ENCODE measurements around the gene CLSTN3.

CLSTN3 gene

DNA sequence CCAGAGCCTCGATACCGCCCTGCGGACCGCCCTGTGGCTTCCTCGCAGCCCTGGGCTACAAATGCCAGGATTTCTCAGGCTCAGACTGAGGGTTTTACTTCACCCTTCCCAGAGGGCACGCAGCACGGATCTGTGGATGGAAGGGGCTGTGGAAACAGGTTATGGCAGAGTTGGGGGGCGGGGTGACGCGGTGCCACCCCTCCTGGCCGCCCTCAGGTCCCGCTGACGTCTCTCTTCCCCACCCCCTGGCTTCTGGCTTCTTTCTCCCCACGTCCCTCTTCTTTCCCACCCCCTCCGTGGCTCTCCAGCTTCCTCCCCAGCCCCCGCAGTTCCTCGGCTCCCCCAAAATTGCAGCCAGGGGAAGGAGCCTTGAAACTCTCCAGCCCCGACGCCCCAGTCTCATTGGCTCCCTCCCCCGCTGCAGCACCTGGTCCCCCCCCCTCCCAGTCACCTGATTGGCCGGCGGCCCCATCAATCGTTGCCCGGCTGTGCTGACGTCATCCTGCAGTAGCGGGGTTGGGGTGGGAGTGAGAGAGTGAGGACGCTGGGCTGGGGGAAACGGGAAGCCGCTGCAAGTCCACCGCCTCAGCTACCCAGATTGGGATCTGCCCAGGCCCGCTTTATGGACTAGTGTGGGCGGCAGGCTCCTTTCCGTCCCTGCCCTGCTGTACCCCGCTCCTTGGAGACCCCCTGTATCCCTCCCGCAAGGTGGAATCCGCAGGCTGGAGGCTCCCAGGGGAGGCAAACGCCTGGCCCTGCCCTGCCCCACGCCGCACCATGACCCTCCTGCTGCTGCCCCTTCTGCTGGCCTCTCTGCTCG is at the start of gene CLSTN3:
Gene CLSTN3 (plus strand): TSS at position 500 of the 820 bp plus-strand sequence. CDS start 278 bp downstream, at position 778.
- FAIRE-seq (peak; percentile 92), DNase-seq (ENCODE audit: low spot score) (peak; percentile 100)

DNA sequence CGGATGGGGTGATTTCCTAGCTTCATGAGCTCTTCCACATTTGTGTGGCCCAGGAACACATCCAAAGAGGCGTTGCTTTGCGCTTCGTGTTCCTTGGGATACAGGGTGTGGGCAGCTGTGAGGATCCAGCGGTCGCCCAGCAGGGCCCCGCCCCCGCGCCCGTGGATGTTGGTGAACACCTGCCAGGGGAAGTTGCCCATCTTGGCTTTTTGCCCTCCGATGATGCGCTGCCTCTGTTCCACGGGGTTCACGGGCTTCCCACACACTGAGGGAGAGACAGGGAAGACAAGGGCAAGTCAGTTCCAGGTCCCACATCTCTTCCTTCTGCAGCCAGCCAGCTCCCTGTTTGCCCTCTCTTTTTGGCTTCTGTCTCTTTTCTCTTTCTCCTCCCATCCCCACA is 49.1 kb upstream of the CLSTN3 start:
- FAIRE-seq (no peak), DNase-seq (ENCODE audit: low spot score) (no peak)

DNA sequence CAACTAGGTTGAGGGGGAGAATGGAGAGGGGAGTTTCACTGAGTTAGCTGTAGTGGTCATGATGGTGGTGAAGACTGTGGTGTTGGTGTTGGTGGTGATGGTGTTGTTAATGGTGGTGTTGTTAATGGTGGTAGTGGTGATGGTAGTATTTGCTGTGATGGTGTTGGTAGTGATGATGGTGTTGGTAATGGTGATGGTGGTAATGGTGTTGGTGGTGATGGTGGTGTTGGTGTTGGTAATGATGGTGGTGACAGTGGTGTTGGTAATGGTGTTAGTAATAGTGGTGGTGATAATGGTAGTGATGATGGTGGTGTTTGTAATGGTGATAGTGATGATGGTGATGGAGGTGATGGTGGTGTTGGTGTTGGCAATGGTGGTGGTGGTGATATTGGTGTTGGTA is 47.0 kb upstream of the CLSTN3 start:
- no peak for DNase-seq (ENCODE audit: low spot score)
- FAIRE-seq: no peak

DNA sequence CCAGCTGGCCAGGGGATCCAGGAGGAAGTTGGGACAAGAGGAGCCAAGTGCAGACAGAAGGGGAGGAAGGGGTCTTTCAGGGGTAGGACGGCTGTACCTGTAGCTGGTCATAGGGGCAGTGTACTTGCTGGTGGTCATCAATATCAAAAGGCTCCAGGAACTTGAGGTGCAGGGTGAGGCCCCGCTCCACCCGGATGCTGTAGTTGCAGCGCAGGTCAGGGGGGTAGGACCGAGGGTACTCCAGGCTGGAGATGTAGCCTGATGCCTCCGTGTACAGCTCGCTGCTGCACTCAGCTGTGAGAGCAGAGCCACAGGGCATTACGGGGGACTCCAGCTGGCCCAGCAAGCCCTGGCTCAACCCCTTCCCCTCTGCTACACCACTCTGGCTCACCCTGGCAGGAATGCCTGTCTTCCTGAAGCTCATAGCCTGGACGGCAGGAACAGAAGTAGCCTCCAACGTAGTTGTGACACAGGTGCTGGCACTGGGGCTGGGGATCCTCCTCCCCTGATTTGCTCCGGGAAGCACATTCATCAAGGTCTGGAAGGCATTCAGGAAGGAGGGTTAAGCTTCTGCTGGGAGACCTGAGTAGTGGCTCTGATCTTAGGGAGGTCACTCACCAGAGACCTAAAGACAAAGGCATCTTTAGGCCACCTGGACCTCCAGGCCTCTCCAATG is 40.8 kb upstream of the CLSTN3 start:
- FAIRE-seq (no peak), DNase-seq (ENCODE audit: low spot score) (no peak)

DNA sequence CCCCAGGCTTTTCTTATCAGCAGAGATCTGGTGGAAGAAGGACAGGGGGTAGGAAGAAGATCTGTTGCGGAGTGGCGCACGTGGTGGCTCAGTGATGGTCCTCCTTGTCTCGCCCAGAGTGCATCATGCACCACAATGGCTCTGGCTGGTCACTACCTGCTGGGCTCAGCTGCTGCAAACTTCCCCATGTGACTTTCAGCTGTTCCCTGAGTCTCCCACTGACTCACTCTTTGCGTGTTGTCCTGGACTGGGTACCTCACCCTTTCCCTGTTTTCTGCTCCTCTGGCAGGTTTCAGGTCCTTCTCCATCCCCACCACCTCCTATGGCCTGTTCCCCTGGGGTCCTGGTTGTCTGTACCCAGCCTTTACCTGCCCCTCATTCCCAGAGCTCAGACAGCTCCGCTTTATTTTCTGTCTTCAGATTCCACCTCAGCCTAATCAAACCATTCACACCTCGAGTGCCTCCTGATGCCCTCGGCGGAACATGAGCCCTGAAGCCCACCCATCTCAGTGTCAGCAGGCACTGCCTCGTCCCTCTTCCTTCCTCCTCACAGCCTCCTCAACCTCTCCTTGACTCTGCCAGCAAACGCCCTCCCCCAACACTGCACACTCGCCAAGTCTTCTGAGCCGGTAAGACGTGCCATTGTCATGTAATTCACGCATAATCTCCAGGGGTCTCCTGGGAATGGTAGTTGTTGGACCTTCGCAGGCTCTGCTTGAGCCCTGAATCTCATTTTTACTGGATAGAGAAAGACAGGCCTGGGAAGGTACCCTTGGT is 39.8 kb upstream of the CLSTN3 start:
- no peak for DNase-seq (ENCODE audit: low spot score)
- FAIRE-seq: peak; percentile 82

DNA sequence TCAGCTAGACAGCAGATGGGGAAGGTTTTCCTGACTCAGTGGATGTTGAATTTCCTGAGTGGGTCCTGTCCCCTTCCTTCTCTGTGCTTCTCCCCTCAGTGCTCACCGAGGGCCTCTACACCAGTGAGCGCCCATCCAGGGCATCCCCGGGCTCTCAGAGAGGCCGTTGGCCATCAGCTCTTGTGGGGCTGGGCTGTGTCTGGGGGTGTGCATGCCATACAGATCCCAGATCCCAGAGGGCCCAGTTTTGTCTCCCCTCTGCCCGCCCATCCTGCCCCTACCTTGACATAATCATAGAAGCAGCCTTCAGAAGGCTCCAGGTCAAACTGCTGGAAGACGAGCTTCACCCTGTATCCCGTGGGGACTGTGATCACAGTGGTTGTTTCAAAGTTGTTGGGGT is 39.0 kb upstream of the CLSTN3 start:
- FAIRE-seq (peak; percentile 63), DNase-seq (ENCODE audit: low spot score) (no peak)

DNA sequence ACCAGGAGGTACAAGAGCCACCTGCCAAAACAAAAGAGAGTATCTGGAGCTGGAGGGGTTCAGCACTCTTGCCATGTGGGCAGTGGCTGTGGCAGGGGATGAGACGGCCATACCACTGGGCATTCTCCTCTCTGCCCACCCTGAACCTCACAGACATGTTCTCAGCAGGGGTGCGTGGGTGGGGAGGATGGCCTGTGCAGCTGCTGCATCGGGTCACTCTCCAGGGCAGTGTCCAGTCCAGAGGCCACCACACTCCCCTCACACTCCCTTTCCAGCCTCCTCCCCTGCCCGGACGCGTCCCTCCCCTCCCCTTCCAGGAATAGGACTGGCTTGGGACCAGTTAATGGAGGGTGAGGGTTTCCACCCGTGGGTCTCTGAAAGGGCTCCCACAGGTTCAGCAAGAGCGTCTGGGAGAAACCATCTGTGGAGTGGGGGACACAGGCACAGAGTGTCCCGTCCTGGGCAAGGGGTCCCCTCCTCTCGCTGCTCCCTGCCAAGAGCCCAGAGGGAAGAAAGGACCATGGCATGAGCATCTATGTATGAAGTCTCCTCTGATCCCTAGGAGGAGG is 38.4 kb upstream of the CLSTN3 start:
- DNase-seq (ENCODE audit: low spot score) (no peak), FAIRE-seq (peak; percentile 82)

DNA sequence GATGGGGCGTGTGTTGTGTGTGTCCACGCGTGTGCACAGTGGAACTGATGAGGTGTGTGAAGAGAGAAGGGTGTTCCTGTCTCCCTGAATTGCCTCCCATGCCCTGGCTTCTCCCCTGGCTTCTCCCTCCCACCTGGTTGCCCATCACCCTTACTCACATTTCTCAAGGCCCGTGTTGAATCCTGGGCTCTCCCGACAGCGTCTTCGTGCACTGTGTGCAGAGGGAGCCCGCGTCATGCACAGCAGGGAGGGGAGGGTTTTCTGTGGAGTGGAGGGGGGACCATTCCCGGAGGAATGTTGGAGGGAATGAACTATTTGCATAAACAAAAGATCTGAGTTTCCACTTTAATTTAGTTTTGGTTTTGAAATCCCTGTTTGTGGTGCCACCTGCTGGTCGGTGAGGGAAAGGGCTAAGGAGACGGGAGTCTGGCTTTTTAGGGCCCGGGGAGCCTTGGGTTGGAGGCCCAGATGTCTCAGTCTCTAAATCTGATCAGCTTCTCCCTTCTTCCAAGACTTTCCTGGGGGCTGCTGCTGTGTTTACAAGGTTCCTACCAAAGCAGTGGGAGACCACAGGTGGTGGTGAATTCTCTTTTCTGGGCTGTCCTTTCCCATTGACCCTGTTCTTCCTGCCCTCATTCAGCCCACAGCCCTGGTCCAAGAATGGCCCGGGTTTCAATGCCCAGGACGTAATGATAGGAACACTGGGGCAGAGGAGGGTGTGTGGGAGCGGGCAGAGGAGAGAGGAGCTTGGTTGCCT is 37.8 kb upstream of the CLSTN3 start, which contains the start of gene C1R:
Gene C1R (minus strand): TSS at position 217 of the 757 bp plus-strand sequence. CDS start 57 bp downstream, at position 160.
- DNase-seq (ENCODE audit: low spot score): peak; percentile 74
- peak; percentile 17 for FAIRE-seq

DNA sequence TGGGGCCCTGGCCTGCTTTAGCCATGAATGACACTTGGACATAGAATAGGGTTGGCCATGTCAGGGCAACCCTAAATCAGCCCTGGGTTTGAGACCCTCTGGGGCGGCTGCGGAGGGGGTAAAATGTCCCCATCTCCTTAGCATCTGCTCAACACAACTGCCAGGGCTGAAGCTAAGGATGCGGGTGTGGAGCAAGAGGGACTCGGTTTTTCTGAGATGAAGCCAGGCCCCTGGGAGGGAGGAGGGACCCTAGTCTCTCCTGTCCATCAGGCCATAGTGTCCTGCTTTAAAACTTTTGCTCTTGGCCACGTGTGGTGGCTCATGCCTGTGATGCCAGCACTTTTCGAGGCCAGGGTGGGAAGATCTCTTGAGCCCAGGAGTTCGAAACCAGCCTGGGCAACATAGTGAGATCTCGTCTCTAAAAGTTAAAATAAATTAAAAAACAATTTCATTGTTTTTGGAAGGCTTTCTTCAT is 37.1 kb upstream of the CLSTN3 start:
- peak; percentile 56 for FAIRE-seq
- DNase-seq (ENCODE audit: low spot score): no peak

DNA sequence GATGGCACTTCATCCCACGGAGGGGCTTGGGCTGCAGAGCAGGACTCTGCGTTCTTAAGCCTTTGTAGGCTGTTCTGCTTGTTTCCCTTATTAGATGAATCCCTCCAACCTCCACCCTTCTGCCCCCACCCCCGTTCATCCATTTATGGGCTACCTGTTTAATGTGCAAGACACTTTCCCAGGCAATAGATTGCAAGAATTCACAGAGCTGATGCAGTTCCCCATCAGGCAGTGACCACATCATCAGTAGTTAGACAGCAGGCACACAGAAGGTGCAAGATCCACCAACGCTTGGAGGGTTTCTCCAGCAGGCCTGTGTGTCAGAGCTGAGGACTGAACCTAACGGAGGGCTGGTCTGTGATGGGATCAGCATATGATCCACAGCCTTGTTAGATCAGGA is 36.7 kb upstream of the CLSTN3 start:
- no peak for DNase-seq (ENCODE audit: low spot score)
- no peak for FAIRE-seq

DNA sequence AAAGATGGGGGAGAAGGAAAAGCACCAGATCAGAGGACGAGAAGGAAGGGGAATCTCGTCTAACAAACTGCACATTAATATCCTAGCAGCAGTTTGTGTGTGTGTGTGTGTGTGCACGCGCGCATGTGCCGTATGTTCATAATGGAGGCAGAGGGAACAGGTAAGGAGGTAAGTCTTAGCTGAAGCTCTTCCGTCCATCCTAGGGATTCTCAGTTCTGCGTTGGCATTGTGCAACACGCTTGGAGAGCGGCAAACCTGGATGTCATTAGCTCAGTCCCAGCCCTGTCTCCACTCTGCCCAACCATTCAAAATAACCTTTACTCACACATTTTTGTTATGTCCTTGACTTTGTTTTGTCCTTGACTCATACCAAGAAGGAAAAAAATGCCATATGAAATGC is 36.3 kb upstream of the CLSTN3 start:
- DNase-seq (ENCODE audit: low spot score) (no peak), FAIRE-seq (peak; percentile 71)

DNA sequence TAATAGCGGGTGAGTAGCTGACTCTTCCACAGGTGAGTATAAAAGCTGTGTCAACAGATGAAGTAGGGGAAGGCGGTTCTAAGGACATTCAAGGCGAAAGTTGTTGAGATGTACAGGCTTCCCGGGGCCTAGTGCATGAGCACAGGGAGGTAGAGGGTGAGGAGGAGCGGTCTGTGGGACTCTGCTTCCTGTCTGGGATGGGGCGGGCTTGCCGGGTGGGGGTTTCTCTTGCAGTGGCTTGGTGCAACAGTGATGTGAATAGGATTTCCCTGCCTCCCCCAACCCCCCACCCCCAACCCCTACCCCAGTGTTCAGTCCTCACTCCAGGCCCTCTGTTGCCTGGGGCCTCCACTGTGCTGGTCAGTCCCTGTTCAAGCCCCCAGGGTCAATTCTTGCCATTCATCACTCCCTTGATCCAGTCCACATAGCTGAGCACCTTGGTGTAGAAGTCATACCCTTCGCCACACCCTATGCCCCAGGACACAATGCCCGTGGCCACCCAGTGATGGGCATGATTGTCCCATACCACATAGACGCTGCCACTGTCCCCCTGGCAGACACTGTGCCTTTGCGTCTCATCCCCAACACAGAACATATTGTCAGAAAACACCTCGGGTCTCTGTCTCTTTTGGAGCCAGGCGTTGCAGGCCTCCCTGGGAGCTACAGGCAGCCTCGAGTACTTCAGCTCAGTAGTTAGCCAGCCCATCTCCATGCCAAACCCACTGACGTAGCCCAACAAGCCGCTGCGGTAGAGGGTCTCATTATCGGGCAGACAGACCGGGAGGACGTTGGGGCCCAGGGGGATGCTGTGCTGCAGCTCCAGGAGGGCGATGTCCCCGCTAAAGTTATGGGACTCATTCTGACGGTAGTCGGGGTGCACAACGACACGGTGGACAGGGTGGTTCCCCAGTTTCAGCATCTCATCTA is 33.9 kb upstream of the CLSTN3 start:
- DNase-seq (ENCODE audit: low spot score) (no peak), FAIRE-seq (peak; percentile 27)

DNA sequence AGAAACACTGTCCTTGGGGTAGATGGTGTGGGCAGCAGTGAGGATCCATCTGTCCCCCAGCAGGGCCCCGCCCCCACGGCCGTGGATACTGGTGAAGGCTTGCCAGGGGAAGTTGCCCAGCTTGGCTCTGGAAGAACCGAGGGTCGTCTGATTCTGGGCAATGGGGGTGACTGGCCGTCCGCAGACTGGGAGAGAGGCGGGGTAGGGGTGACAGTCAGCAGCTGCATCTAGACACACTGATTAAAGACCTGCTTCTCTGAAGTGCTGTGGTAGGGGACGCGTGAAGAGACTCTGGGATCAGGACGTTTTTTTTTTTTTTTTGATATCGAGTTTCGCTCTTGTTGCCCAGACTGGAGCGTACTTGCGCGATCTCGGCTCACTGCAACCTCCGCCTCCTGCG is 33.2 kb upstream of the CLSTN3 start:
- no peak for FAIRE-seq
- no peak for DNase-seq (ENCODE audit: low spot score)

DNA sequence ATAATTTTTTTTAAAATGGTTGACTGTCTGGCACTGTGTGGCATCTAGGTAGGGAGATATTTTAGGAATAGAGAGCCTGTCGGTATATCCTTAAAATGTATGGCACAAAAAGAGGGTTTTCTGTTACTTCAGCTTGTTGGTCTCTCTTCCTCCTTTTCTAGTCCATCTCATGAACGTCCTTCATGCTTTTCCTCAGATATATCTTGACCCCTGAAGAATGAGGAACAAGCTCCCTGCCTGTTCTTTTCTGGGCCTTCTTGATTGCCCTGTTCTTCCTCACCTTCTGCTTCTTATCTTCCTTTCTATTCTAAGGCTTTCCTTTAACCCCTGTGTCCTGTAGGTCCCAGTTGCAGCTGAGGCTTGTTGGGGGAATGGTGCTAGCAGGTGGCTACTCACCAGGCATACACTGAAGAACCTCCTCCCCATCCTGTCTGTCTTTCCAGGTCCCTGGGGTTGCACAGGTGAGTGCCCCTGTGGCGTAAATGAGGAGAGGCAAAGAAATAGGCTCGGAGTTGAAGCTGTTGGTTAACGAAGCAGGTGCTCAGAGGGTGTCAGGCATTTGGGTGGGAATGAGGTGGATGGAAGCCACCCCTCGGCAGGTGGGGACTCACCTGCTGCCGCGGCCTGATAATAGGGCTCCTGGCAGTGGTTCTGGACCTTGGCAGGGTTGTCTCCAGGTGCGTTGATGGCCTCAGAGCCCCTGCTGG is 30.7 kb upstream of the CLSTN3 start:
- no peak for FAIRE-seq
- no peak for DNase-seq (ENCODE audit: low spot score)

DNA sequence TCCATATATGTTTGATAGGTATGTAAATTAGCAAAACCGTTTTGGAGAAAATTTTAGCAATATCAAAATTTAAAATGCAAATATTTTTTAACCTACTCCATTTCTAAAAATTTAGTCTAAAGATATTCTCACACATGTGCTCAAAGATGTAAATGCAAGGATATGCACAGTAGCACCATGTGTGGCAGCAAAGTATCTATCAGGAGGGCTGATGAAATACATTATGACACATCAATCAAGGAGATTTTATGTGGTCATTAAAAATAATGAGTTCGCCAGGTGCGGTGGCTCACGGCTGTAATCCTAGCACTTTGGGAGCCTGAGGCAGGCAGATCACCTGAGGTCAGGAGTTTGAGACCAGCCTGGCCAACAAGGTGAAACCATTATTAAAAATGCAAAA is 29.9 kb upstream of the CLSTN3 start:
- DNase-seq (ENCODE audit: low spot score) (no peak), FAIRE-seq (no peak)

DNA sequence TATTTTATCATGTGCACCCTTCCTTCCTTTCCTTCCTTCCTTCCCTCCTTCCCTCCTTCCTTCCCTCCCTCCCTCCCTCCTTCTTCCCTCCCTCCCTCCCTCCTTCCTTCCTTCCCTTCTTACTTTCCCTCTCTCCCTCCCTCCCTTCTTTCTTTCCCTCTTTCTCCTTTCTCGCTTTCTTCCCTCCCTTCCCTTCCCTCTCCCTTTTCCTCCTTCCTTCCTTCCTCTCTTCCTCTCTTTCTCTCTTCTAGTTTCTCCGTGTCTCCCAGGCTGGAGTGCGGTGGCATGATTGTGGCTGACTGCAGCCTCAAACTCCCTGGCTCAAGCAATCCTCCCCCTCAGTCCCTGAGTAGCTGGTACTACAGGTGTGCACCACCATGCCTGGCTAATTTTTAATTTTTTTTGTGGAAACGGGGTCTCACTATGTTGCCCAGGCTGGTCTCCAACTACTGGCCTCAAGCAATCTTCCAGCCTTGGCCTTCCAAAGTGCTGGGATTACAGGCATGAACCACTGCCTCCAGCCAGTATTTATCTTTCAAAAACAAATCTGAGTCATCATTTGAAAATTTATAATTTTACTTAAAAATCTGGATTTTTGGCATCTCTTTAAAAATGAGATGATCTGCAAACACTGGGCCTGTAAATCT is 29.0 kb upstream of the CLSTN3 start:
- DNase-seq (ENCODE audit: low spot score): no peak

DNA sequence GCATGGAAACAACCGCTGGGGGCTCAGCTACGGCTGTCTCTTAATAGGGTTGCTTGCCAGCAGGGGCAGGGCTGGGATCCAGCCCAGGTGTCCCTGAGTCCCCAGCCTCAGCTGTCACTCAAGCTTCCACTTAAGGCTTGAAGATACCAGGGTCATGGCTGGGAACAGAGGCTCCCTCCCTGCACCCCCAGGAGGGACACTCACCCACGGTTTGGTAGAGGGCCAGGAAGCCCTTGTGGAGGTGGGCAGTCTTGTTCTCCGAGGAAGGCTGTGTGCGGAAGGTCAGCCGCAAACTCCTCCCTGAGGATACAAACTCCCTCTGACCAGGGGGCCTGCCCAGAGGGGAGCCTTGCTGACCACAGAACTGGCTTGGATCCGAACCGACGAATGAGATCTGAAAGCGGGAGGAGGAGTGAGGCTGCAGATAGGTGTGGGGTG is 28.5 kb upstream of the CLSTN3 start:
- FAIRE-seq (no peak), DNase-seq (ENCODE audit: low spot score) (no peak)

More for the DNA sequence above, 29.0 kb upstream of the CLSTN3 start:
- no peak for FAIRE-seq

DNA sequence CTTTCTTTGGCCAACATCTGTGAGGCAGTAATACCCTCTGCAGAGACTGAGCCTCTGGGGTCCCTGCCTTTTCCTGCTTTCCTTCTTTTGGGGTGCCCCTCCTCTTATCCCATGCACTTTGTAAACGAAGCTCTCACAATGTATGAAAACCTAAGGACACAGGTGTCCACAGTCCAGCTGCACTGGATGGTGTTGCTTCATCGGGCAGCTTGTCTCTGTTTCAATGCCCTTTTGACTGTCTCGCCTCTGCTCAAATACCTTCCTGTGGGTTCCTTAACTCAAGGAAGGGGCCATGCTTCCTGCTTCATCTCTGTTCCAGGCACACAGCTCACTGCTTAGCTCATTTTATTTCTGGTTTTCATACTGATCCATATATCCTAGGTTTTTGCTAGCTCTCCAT is 27.6 kb upstream of the CLSTN3 start:
- FAIRE-seq (peak; percentile 44), DNase-seq (ENCODE audit: low spot score) (no peak)

All from urothelium cell line (cell line).